Ascending aorta (tissue), 2 donors: ENCODE results near the gene BCAM. TPM values are rescaled to one million over a fixed set of nuclear protein-coding genes. Genes with fewer than 3 reads are reported as not detected.
"Not testable (repeated sequence)": the region's sequence is repeated elsewhere in the genome, so short reads cannot be mapped to it uniquely, and the experiment has no call there.

Experiments used
- DNase-seq, 2 donors: peaks; one replicate each; pipeline ENCODE4 v3.0.0-alpha.2; 2019; ENCODE audit warnings: low spot score in 2 of 2
- H3K27ac ChIP-seq, 2 donors: fragments of 200-600 bp; sonication (generic); one replicate each; pipeline ENCODE4 v1.5.1; 2016 to 2017; ENCODE audit warnings: mild to moderate bottlenecking in 1 of 2
- H3K27me3 ChIP-seq: fragments of 200-600 bp; sonication (generic); one replicate; pipeline ENCODE4 v1.5.1; 2017
- H3K36me3 ChIP-seq, 2 donors: fragments of 200-600 bp; sonication (generic); one replicate each; pipeline ENCODE4 v1.5.1; 2016
- H3K4me1 ChIP-seq, 2 donors: fragments of 200-600 bp; sonication (generic); one replicate each; pipeline ENCODE4 v1.5.1; 2016 to 2017; ENCODE audit warnings: mild to moderate bottlenecking in 1 of 2
- H3K4me3 ChIP-seq, 2 donors: fragments of 200-600 bp; sonication (generic); one replicate each; pipeline ENCODE4 v1.5.1; 2016 to 2017; ENCODE audit warnings: mild to moderate bottlenecking in 1 of 2
- H3K9me3 ChIP-seq, 2 donors: fragments of 200-600 bp; sonication (generic); one replicate each; pipeline ENCODE4 v1.5.1; 2016
- intact Hi-C: fragments of 100-400 bp; cut with DNase I; formaldehyde crosslinking; loops from one replicate; pipeline ENCODE4 v1.15.1; 2023
- total RNA-seq: library from RNA; depleted of rRNA; stranded (reverse); fragments of >200 nt; gene quantifications from one replicate; pipeline ENCODE4 v1.1.0, GENCODE V29; 2016
- TF ChIP-seq, protein P1 (sequence below), 3 experiments: fragments of 200-600 bp in 2 of 3; fragments of 450-650 bp in 1 of 3; sonication (generic) in 2 of 3; IDR thresholded peaks; one replicate each; pipeline ENCODE4 v1.5.1; 2016 to 2019; ENCODE audit warnings: antibody characterized with exemption in 3 of 3, mild to moderate bottlenecking in 1 of 3, moderate library complexity in 1 of 3

BCAM gene
- total RNA-seq, 1 donor from 2014 or later, result 832 TPM

DNA sequence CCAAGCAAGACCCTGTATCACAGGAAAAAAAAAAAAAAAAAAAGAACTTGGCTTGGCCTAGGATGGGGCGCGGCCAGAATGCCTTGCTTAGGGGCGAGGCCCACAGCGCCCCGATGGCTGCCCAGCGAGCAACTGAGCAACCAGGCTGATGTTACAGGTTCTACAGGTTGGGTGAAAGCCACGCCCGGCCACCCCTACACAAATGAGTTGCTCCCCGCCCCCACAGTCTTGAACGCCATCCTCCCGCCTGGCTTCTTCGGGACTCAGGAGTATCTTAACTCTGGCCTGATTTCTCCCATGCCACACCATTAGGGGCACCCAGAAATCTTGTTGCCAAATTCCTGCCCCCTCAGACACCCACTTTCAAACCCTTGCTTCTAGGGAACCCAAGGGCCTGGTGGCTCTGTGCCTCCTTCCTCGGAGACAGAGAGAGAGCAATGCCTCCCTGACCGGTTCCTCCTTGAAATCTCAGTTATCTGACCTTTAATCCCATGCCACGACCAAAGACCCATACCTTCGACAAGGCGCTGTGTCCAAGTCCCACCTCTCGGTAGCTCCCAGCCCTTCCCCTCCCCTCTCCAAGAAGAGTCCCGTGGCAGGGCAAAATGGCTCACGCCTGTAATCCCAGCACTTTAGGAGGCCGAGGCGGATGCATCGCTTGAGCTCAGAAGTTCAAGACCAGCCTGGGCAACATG lies 32.4 kb upstream of the BCAM start:
- Histone ChIP-seq H3K9me3 (no peaks in the 10 kb centered on the region), H3K4me1 (peaks cover 0 to 5% of the 10 kb centered on the region in 2 donors), H3K4me3 (no peak overlapping the region), H3K36me3 (no peaks in the 10 kb centered on the region), H3K27me3 (no peaks in the 10 kb centered on the region), H3K27ac (no peak overlapping the region)
- no peak for DNase-seq
- intact Hi-C loops, result no loop called here
- TF ChIP-seq, protein P1, sequence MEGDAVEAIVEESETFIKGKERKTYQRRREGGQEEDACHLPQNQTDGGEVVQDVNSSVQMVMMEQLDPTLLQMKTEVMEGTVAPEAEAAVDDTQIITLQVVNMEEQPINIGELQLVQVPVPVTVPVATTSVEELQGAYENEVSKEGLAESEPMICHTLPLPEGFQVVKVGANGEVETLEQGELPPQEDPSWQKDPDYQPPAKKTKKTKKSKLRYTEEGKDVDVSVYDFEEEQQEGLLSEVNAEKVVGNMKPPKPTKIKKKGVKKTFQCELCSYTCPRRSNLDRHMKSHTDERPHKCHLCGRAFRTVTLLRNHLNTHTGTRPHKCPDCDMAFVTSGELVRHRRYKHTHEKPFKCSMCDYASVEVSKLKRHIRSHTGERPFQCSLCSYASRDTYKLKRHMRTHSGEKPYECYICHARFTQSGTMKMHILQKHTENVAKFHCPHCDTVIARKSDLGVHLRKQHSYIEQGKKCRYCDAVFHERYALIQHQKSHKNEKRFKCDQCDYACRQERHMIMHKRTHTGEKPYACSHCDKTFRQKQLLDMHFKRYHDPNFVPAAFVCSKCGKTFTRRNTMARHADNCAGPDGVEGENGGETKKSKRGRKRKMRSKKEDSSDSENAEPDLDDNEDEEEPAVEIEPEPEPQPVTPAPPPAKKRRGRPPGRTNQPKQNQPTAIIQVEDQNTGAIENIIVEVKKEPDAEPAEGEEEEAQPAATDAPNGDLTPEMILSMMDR (IDR thresholded peaks at IDR 0.05), result no peak

DNA sequence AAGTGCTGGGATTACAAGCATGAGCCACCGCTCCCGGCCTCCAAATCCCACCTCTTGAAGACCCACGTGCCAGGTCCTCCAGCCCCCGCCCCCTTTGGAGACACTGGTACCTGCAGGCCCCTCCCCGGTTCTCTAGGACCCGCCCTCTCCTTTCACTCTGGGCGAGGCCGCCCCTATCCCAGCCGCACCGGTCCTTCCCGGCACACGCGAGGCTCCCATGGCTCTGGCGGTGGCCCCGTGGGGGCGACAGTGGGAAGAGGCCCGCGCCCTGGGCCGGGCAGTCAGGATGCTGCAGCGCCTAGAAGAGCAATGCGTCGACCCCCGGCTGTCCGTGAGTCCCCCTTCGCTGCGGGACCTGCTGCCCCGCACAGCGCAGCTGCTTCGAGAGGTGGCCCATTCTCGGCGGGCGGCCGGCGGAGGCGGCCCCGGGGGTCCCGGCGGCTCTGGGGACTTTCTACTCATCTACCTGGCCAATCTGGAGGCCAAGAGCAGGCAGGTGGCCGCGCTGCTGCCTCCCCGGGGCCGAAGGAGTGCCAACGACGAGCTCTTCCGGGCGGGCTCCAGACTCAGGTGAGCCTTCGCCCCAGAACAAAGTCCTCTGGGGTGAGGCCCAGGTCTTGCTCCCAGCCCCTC lies 31.1 kb upstream of the BCAM start, which contains the start of gene CBLC:
Gene CBLC, plus strand, starts transcription at position 176 of the 633 bp plus-strand sequence. Its CDS starts 42 bp downstream, at position 218.
- H3K9me3 ChIP-seq, result no peaks in the 10 kb centered on the region
- DNase-seq, result no peak
- TF ChIP-seq, protein P1 (IDR thresholded peaks at IDR 0.05), result no peak
- no peak within 1 kb of the TSS for H3K4me3 ChIP-seq
- no peaks in the 10 kb centered on the region for H3K27me3 ChIP-seq
- no peaks in the 10 kb centered on the region for H3K36me3 ChIP-seq
- intact Hi-C loops, result no loop called here
- peaks cover 0 to 5% of the 10 kb centered on the region in 2 donors for H3K4me1 ChIP-seq
- H3K27ac ChIP-seq, result no peak within 1 kb of the TSS

DNA sequence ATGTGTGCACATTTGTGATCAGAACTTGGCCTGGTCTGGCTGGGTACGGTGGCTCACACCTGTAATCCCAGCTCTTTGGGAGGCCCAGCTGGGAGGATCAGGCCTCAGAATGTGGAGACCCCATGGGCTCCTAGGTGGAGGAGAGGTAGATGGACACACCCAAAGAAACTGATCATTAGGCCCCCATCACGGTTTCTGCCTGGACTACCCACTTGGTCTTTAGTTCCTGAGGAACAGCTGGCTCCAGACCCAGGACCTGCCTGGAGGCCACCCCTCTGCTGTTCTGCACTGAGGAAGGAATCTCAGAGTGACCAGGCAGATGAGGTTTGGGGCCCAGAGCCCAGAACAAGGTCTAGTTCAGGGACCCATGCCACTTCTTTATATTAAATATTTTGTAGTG lies 29.8 kb upstream of the BCAM start:
- H3K4me3 ChIP-seq, result no peak overlapping the region
- H3K27me3 ChIP-seq, result no peaks in the 10 kb centered on the region
- H3K9me3 ChIP-seq, result no peaks in the 10 kb centered on the region
- peaks cover 0 to 5% of the 10 kb centered on the region in 2 donors for H3K4me1 ChIP-seq
- TF ChIP-seq, protein P1 (IDR thresholded peaks at IDR 0.05), result no peak
- no peak for DNase-seq
- H3K36me3 ChIP-seq, result no peaks in the 10 kb centered on the region
- no peak overlapping the region for H3K27ac ChIP-seq
- intact Hi-C loops, result no loop called here

GRCh38 chr19:44781694-44782093 lies 27.2 kb upstream of the BCAM start:
- DNase-seq, H3K36me3 ChIP-seq, H3K27ac ChIP-seq, H3K4me3 ChIP-seq, intact Hi-C loops, H3K4me1 ChIP-seq, H3K9me3 ChIP-seq, H3K27me3 ChIP-seq: not testable (repeated sequence)

DNA sequence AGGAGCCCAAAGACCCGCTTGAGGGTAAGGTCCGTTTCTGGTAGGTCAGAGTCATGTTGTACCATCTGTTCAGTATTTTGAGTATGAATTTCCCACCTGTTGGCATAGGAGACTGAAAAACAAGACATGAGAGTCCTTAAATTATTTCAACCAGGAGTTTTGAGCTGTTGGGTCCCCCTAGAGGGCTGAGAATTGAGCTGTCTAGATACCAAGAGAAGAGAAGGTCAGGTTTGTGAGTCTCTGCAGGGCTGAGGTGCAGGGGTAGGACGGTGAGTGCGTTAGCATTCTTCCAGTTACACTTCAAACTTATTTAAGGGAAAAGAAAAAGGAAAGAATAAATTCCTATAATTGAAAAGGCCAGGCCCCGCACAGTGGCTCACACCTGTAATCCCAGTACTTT lies 26.2 kb upstream of the BCAM start:
- Histone ChIP-seq H3K4me3 (no peak overlapping the region), H3K9me3 (no peaks in the 10 kb centered on the region), H3K27me3 (no peaks in the 10 kb centered on the region), H3K36me3 (no peaks in the 10 kb centered on the region), H3K27ac (no peak overlapping the region), H3K4me1 (peaks cover 0 to 3% of the 10 kb centered on the region in 2 donors)
- intact Hi-C loops, result no loop called here
- TF ChIP-seq, protein P1 (IDR thresholded peaks at IDR 0.05), result no peak
- DNase-seq, result no peak

DNA sequence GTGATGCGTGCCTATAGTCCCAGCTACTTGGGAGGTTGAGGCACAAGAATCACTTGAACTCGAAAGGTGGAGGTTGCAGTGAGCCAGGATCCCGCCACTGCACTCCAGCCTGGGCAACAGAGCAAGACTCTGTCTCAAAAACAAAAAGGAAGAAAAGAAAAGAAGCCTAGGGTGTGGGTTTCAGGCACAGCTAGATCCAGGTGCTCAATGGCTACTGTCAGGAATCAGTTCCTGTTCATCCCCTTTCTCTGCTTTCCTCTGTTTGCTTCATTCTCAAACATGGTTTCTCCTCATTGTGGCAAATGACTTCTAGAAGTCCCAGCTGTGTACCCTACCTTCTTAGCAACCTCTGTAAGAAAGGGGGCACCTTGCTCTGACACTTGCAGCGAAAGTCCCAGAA lies 25.4 kb upstream of the BCAM start:
- no peak overlapping the region for H3K4me3 ChIP-seq
- TF ChIP-seq, protein P1 (IDR thresholded peaks at IDR 0.05), result no peak
- H3K36me3 ChIP-seq, result no peaks in the 10 kb centered on the region
- H3K4me1 ChIP-seq, result no peaks in the 10 kb centered on the region
- H3K27me3 ChIP-seq, result no peaks in the 10 kb centered on the region
- no peak for DNase-seq
- H3K9me3 ChIP-seq, result no peaks in the 10 kb centered on the region
- intact Hi-C loops, result no loop called here
- H3K27ac ChIP-seq, result no peak overlapping the region
